Measurements from ENCODE around the gene LYL1. TPM values are rescaled to one million over a fixed set of nuclear protein-coding genes. Genes with fewer than 3 reads are reported as not detected.

Gene LYL1
- total and polyA plus RNA-seq, 9 of the 15 experiments (the other 6 are each of a cell fraction or from before 2014, with no cell fraction given), result 1.3 to 266 (median 34.0) TPM

DNA sequence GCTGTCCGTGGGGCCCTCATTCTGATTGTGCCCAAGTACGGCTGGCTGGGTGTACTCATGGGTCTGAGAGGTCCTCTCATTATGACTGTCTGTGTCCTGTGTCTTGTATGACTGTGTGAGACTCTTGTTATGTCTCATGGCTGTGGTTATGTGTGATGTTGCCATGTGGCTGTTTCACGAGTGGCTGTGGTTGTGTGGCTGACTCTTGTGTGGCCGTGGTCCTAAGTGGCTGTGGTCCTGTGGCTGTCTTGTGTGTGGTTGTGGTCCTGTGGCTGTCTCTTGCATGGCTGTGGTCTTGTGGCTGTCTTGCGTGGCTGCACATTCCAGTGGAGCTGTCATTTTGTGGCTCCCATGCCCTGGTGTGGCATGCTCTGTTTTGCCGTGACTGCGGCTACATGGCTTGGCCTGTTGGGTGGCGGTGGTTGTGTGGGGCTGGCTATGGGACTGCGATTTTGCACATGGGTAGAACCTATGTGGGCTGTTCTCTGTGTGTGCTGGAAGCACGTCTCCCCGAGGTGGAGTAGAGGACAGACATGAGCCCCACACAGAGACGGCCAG is 2.5 kb downstream of the LYL1 start (continued):
- no peak for TF ChIP-seq FOXA3 (CRISPR knock-in tag; conservative IDR thresholded peaks at IDR 0.05 in 1 of 2, IDR thresholded peaks at IDR 0.05 in 1 of 2)
- TF ChIP-seq, protein P1, sequence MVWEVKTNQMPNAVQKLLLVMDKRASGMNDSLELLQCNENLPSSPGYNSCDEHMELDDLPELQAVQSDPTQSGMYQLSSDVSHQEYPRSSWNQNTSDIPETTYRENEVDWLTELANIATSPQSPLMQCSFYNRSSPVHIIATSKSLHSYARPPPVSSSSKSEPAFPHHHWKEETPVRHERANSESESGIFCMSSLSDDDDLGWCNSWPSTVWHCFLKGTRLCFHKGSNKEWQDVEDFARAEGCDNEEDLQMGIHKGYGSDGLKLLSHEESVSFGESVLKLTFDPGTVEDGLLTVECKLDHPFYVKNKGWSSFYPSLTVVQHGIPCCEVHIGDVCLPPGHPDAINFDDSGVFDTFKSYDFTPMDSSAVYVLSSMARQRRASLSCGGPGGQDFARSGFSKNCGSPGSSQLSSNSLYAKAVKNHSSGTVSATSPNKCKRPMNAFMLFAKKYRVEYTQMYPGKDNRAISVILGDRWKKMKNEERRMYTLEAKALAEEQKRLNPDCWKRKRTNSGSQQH (CRISPR knock-in tag; IDR thresholded peaks at IDR 0.05), result 0 out of 2 replicates have a peak, but pooled peaks have one; percentile 32
- TF ChIP-seq ZC3H8 (IDR thresholded peaks at IDR 0.05), result peak; percentile 78; the same call in 1 of the 2 replicates
- no peak for TF ChIP-seq ZNF668 (CRISPR knock-in tag; IDR thresholded peaks at IDR 0.05)
- no peak for TF ChIP-seq CREBBP (IDR thresholded peaks at IDR 0.05; ENCODE audit: low read depth, low read length)
- no peak for TF ChIP-seq NR4A1 (CRISPR knock-in tag; IDR thresholded peaks at IDR 0.05)
- TF ChIP-seq NR4A1 (tag; IDR thresholded peaks at IDR 0.05), result no peak
- TF ChIP-seq ETV5 (CRISPR knock-in tag; IDR thresholded peaks at IDR 0.05; ENCODE audit: low read depth), result peak; percentile 48; the same call in 1 of the 2 replicates
- TF ChIP-seq CCAR2 (IDR thresholded peaks at IDR 0.05; ENCODE audit: low read depth, low read length), result no peak
- no peak for TF ChIP-seq HMG20A (CRISPR knock-in tag; conservative IDR thresholded peaks at IDR 0.05)
- no peak for TF ChIP-seq ZNF224 (CRISPR knock-in tag; IDR thresholded peaks at IDR 0.05)
- no peak for TF ChIP-seq L3MBTL2 (IDR thresholded peaks at IDR 0.05)
- TF ChIP-seq, protein P2, sequence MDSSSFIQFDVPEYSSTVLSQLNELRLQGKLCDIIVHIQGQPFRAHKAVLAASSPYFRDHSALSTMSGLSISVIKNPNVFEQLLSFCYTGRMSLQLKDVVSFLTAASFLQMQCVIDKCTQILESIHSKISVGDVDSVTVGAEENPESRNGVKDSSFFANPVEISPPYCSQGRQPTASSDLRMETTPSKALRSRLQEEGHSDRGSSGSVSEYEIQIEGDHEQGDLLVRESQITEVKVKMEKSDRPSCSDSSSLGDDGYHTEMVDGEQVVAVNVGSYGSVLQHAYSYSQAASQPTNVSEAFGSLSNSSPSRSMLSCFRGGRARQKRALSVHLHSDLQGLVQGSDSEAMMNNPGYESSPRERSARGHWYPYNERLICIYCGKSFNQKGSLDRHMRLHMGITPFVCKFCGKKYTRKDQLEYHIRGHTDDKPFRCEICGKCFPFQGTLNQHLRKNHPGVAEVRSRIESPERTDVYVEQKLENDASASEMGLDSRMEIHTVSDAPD (CRISPR knock-in tag; IDR thresholded peaks at IDR 0.05), result no peak
- TF ChIP-seq, protein P3, sequence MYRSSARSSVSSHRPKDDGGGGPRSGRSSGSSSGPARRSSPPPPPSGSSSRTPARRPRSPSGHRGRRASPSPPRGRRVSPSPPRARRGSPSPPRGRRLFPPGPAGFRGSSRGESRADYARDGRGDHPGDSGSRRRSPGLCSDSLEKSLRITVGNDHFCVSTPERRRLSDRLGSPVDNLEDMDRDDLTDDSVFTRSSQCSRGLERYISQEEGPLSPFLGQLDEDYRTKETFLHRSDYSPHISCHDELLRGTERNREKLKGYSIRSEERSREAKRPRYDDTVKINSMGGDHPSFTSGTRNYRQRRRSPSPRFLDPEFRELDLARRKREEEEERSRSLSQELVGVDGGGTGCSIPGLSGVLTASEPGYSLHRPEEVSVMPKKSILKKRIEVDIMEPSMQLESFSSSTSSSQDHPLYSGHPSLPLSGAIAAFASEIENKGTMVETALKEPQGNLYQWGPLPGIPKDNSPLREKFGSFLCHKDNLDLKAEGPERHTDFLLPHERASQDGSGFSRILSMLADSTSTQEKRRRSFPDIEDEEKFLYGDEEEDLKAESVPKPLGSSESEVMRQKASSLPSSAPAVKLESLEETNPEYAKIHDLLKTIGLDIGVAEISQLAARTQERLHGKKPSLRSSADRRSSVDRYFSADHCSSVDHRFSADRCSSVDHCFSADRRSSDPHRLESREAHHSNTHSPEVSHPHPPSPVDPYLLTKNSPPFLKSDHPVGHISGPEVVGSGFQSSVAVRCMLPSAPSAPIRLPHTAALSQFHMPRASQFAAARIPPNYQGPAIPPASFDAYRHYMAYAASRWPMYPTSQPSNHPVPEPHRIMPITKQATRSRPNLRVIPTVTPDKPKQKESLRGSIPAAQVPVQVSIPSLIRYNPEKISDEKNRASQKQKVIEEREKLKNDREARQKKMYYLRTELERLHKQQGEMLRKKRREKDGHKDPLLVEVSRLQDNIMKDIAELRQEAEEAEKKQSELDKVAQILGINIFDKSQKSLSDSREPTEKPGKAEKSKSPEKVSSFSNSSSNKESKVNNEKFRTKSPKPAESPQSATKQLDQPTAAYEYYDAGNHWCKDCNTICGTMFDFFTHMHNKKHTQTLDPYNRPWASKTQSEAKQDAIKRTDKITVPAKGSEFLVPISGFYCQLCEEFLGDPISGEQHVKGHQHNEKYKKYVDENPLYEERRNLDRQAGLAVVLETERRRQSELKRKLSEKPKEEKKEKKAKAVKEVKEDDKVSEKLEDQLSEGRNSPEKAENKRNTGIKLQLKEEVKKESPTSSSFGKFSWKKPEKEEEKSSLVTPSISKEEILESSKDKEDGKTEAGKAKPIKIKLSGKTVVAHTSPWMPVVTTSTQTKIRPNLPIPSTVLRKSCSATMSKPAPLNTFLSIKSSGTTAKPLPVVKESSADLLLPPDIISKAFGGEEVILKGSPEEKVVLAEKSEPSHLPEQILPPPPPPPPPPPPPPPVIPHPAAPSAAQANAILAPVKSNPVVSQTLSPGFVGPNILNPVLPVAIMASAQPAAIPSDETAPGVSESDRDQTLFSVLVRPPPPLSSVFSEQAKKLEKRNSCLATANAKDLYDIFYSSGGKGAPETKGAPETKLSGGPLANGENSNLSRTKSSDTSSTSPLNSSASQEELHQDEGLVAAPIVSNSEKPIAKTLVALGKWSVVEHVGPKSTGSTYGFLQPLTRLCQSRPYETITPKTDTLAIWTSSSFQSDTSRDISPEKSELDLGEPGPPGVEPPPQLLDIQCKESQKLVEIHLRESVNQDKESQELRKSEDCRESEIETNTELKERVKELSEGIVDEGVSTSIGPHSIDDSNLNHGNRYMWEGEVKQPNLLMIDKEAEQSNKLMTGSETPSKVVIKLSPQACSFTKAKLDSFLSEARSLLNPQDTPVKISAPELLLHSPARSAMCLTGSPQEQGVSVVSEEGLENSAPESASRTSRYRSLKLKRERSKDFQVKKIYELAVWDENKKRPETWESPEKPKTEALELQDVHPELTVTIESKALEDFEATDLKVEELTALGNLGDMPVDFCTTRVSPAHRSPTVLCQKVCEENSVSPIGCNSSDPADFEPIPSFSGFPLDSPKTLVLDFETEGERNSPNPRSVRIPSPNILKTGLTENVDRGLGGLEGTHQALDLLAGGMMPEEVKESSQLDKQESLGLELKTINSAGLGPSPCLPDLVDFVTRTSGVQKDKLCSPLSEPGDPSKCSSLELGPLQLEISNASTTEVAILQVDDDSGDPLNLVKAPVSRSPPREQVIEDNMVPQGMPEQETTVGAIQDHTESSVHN (IDR thresholded peaks at IDR 0.05; ENCODE audit: borderline replicate concordance in 1 of 2, low read depth in 1 of 2), result no peak; a peak in 1 of 4 replicates
- no peak for TF ChIP-seq HNRNPK (IDR thresholded peaks at IDR 0.05; ENCODE audit: low read depth, low read length, poor library complexity, severe bottlenecking)
- no peak for TF ChIP-seq ZNF583 (CRISPR knock-in tag; IDR thresholded peaks at IDR 0.05)
- no peak for TF ChIP-seq ZNF184 (CRISPR knock-in tag; IDR thresholded peaks at IDR 0.05)
- TF ChIP-seq RFX1 (IDR thresholded peaks at IDR 0.05), result no peak

All from K562 (cell line).